Sigmoid colon (tissue), 4 donors: ENCODE data around the gene TRMU.

ENCODE experiments used
- EP300 ChIP-seq, 4 donors: sonication (generic); formaldehyde crosslinking; IDR thresholded peaks; one replicate each; pipeline ENCODE4 v1.6.1; 2017; ENCODE audit warnings: antibody characterized with exemption in 4 of 4
- POLR2AphosphoS5 ChIP-seq, 4 donors: sonication (generic); formaldehyde crosslinking; IDR thresholded peaks; one replicate each; pipeline ENCODE4 v1.6.1; 2017; ENCODE audit warnings: antibody characterized with exemption in 4 of 4
- TF ChIP-seq, protein P1 (sequence below), 4 experiments: fragments of 450-650 bp in 3 of 4; fragments of 200-600 bp in 1 of 4; IDR thresholded peaks; one replicate each; pipeline ENCODE4 v1.5.1; 2016 to 2019; ENCODE audit warnings: antibody characterized with exemption in 4 of 4, mild to moderate bottlenecking in 3 of 4, moderate library complexity in 2 of 4

DNA sequence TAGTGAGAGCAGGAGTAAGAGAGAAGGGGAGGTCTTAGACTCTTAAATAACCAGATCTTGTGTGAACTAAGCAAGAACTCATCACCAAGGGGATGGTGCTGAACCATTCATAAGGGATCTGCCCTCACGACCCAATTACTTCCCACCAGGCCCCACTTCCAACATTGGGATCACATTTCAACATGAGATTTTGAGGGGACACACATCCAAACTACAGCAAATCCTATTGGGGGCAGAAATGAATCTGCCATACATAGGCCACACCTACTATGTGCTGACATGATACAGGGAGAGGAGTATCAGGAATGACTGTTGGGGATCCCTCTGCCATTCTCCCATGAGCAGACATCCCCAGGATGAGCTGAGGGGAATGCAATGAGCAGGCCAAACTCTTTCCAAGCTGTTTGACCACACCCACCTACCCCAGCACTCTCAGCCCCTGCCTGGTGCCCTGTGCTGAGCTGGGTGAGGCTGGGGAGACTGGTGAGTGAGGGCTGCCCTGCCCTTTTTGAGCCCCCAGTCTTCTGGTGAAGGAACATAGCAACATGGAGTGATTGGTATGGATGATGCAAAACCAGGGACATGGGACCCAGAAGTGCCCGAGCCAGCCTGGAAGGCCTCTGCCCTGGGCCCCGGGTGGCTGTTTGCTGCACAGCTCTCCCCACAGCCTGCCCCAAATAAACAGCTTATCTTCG is 40.1 kb upstream of the TRMU start:
- TF ChIP-seq, protein P1, sequence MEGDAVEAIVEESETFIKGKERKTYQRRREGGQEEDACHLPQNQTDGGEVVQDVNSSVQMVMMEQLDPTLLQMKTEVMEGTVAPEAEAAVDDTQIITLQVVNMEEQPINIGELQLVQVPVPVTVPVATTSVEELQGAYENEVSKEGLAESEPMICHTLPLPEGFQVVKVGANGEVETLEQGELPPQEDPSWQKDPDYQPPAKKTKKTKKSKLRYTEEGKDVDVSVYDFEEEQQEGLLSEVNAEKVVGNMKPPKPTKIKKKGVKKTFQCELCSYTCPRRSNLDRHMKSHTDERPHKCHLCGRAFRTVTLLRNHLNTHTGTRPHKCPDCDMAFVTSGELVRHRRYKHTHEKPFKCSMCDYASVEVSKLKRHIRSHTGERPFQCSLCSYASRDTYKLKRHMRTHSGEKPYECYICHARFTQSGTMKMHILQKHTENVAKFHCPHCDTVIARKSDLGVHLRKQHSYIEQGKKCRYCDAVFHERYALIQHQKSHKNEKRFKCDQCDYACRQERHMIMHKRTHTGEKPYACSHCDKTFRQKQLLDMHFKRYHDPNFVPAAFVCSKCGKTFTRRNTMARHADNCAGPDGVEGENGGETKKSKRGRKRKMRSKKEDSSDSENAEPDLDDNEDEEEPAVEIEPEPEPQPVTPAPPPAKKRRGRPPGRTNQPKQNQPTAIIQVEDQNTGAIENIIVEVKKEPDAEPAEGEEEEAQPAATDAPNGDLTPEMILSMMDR (IDR thresholded peaks at IDR 0.05) = no peak
- TF ChIP-seq POLR2AphosphoS5 (IDR thresholded peaks at IDR 0.05) (no peak), EP300 (IDR thresholded peaks at IDR 0.05) (no peak)
